IPS-18c (cell line): ENCODE data around the gene ARL16.
"Not testable (repeated sequence)": the region's sequence is repeated elsewhere in the genome, so short reads cannot be mapped to it uniquely, and the experiment has no call there.

Source experiments
- H3K4me3 ChIP-seq: 2 replicates; pipeline ENCODE4 v1.7.0; 2013; ENCODE audit warnings: low read depth, mild to moderate bottlenecking, low read length, moderate library complexity; ENCODE audit not compliant: insufficient read depth
- H3K9me3 ChIP-seq: one replicate; pipeline ENCODE4 v1.6.1; 2013; ENCODE audit warnings: mild to moderate bottlenecking, low read length, moderate library complexity; ENCODE audit not compliant: control insufficient read depth, insufficient read depth

The ARL16 gene

GRCh38 chr17:81684442-81684911 is 880 bp upstream of the ARL16 start:
- H3K4me3 ChIP-seq = peak overlapping the region; percentile 92

GRCh38 chr17:81683208-81683583 is 401 bp downstream of the ARL16 start:
- H3K9me3 ChIP-seq = peaks cover 2% of the 10 kb centered on the region
- H3K4me3 ChIP-seq = peak overlapping the region; percentile 98

More at GRCh38 chr17:81684442-81684911, 880 bp upstream of the ARL16 start:
- H3K9me3 ChIP-seq = peaks cover 2% of the 10 kb centered on the region

- H3K4me3 ChIP-seq = peak overlapping the region; percentile 98
- H3K9me3 ChIP-seq = peaks cover 2% of the 10 kb centered on the region
These were observed 911 bp downstream of the ARL16 start for GRCh38 chr17:81682565-81683207.

GRCh38 chr17:81681672-81682071 is 1.9 kb downstream of the ARL16 start:
- Histone ChIP-seq H3K9me3 (peaks cover 2% of the 10 kb centered on the region), H3K4me3 (no peak overlapping the region)

- H3K9me3 ChIP-seq = peaks cover 2% of the 10 kb centered on the region
- no peak overlapping the region for H3K4me3 ChIP-seq
These were observed 3.4 kb downstream of the ARL16 start for GRCh38 chr17:81680150-81680549.

GRCh38 chr17:81676906-81677305 is 6.7 kb downstream of the ARL16 start:
- Histone ChIP-seq H3K4me3 (no peak overlapping the region), H3K9me3 (no peaks in the 10 kb centered on the region)

- not testable (repeated sequence) for H3K9me3 ChIP-seq, H3K4me3 ChIP-seq
These were observed 7.9 kb downstream of the ARL16 start for GRCh38 chr17:81675515-81676221.

GRCh38 chr17:81673561-81674258 is 9.9 kb downstream of the ARL16 start:
- Histone ChIP-seq H3K4me3 (no peak overlapping the region), H3K9me3 (no peaks in the 10 kb centered on the region)

- H3K4me3 ChIP-seq = no peak overlapping the region
- no peaks in the 10 kb centered on the region for H3K9me3 ChIP-seq
These were observed 10.6 kb downstream of the ARL16 start for GRCh38 chr17:81672954-81673353.

- Histone ChIP-seq H3K4me3 (no peak overlapping the region), H3K9me3 (no peaks in the 10 kb centered on the region)
These were observed 11.1 kb downstream of the ARL16 start for GRCh38 chr17:81672504-81672903.

- Histone ChIP-seq H3K9me3 (peaks cover 3% of the 10 kb centered on the region), H3K4me3 (no peak overlapping the region; the same call in 1 of the 2 replicates)
These were observed 15.8 kb downstream of the ARL16 start for GRCh38 chr17:81667754-81668153.

GRCh38 chr17:81666342-81667191 is 17.0 kb downstream of the ARL16 start, which contains the start of the genes CCDC137 and OXLD1:
Gene CCDC137 (plus strand): TSS chr17:81666737. CDS start chr17:81666767, 30 bp downstream.
Gene OXLD1 (minus strand): TSS chr17:81666605. CDS start chr17:81666577, 28 bp downstream.
- Histone ChIP-seq H3K4me3 (peak within 1 kb of the TSS; percentile 91), H3K9me3 (peaks cover 5% of the 10 kb centered on the region)

GRCh38 chr17:81666092-81666341 is 17.6 kb downstream of the ARL16 start:
- peaks cover 5% of the 10 kb centered on the region for H3K9me3 ChIP-seq
- peak overlapping the region; percentile 91 for H3K4me3 ChIP-seq

- peak overlapping the region; percentile 91 for H3K4me3 ChIP-seq
- peaks cover 5% of the 10 kb centered on the region for H3K9me3 ChIP-seq
These were observed 18.1 kb downstream of the ARL16 start for GRCh38 chr17:81665205-81666091.

GRCh38 chr17:81664051-81664470 is 19.5 kb downstream of the ARL16 start:
- Histone ChIP-seq H3K4me3 (no peak overlapping the region), H3K9me3 (peaks cover 5% of the 10 kb centered on the region)

GRCh38 chr17:81662002-81662401 is 21.6 kb downstream of the ARL16 start:
- no peak overlapping the region for H3K4me3 ChIP-seq
- H3K9me3 ChIP-seq = peaks cover 5% of the 10 kb centered on the region
